Measurements from ENCODE around the gene PRSS50. TPM values are rescaled to one million over a fixed set of nuclear protein-coding genes. Genes with fewer than 3 reads are reported as not detected.

PRSS50 gene
- total and polyA plus RNA-seq, 2 experiments from 2014 or later = 2.0 to 3.2 TPM

DNA sequence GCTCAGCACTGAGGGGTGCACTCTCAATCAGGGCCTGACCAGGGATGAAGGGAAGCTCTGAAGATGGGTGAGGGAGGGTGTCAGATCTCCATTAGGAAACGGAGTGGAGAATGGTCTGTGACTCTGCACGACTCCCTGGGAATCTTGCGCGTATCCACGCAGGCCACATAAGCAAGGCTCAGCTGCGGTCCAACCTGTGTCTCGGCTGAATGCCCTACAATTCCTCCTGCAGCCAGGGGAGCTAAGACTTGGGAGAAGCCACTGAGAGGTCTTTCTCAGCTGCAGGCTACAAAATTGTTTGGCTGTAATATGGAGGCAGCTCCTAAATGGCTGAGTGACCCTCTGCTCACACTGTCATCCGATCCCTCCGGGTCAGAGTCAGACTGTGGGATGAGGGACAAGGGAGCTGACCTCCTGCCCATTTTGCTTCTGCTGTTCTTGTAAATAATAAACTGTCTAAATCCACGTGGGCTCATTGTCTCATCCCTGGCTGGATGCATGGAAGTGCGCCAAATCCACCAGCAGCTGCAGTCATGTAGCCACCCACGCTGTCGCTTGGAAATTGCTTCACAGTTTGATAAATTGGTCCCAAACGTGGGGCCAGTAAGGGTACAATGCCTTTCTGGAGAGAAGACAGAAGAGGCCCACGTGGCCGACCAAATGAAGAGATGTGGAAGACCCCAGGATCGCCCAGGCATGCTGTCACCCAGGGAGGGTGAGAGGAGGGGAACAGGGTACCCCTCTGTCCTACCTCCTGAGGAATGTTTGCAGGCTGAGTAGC, 54.7 kb downstream of the PRSS50 start:
- Histone ChIP-seq H3K4me1 (ENCODE audit: low read depth) (peaks cover 11% of the 10 kb centered on the region), H3K9me3 (ENCODE audit: low read depth) (no peaks in the 10 kb centered on the region), H3K36me3 (no peaks in the 10 kb centered on the region), H3K27ac (no peak overlapping the region), H3K27me3 (no peaks in the 10 kb centered on the region), H3K4me3 (no peak overlapping the region)
- TF ChIP-seq, protein P1, sequence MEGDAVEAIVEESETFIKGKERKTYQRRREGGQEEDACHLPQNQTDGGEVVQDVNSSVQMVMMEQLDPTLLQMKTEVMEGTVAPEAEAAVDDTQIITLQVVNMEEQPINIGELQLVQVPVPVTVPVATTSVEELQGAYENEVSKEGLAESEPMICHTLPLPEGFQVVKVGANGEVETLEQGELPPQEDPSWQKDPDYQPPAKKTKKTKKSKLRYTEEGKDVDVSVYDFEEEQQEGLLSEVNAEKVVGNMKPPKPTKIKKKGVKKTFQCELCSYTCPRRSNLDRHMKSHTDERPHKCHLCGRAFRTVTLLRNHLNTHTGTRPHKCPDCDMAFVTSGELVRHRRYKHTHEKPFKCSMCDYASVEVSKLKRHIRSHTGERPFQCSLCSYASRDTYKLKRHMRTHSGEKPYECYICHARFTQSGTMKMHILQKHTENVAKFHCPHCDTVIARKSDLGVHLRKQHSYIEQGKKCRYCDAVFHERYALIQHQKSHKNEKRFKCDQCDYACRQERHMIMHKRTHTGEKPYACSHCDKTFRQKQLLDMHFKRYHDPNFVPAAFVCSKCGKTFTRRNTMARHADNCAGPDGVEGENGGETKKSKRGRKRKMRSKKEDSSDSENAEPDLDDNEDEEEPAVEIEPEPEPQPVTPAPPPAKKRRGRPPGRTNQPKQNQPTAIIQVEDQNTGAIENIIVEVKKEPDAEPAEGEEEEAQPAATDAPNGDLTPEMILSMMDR (IDR thresholded peaks at IDR 0.05; ENCODE audit: low read depth, low read length) = no peak
- DNase-seq (ENCODE audit: low read depth in 1 of 2, low spot score in 1 of 2) = peak; percentile 23 to 37

Other genes with a start within 250 kb of the PRSS50 start
- gene RTP3, start 219.9 kb downstream of the PRSS50 start, total RNA-seq = not detected in 2 replicates
- not detected in 2 replicates for gene RTP3, start 219.9 kb downstream of the PRSS50 start, polyA plus RNA-seq
- gene LRRC2, start 151.6 kb downstream of the PRSS50 start, total RNA-seq = 0.56 and 0.77 TPM in 2 replicates
- 0.71 and 1.6 TPM in 2 replicates for gene LRRC2, start 151.6 kb downstream of the PRSS50 start, polyA plus RNA-seq
- gene FAM240A, start 105.3 kb downstream of the PRSS50 start, total RNA-seq = not detected in 2 replicates
- gene FAM240A, start 105.3 kb downstream of the PRSS50 start, polyA plus RNA-seq = not detected in 2 replicates
- gene ALS2CL, start 24.2 kb downstream of the PRSS50 start, total RNA-seq = 3.0 and 11.4 TPM in 2 replicates
- gene ALS2CL, start 24.2 kb downstream of the PRSS50 start, polyA plus RNA-seq = 2.2 and 10.8 TPM in 2 replicates
- 0.63 and 0.85 TPM in 2 replicates for gene TMIE, start 16.5 kb downstream of the PRSS50 start, total RNA-seq
- gene TMIE, start 16.5 kb downstream of the PRSS50 start, polyA plus RNA-seq = 0.53 and 0.91 TPM in 2 replicates
- gene MYL3, start 145.6 kb upstream of the PRSS50 start, total RNA-seq = 2,390 and 3,091 TPM in 2 replicates
- 2,590 and 3,027 TPM in 2 replicates for gene MYL3, start 145.6 kb upstream of the PRSS50 start, polyA plus RNA-seq
- 101 and 121 TPM in 2 replicates for gene PTH1R, start 159.9 kb upstream of the PRSS50 start, total RNA-seq
- 112 and 164 TPM in 2 replicates for gene PTH1R, start 159.9 kb upstream of the PRSS50 start, polyA plus RNA-seq

Measured in cardiac muscle cell (in vitro differentiated cells and primary cell).